GM11168 (cell line): ENCODE measurements around the gene SEMA3G.

Experiments
- in situ Hi-C: fragments of 300-500 bp; cut with MboI; formaldehyde crosslinking; loops from one replicate; pipeline ENCODE4 v1.12.0; 2022; ENCODE audit warnings: low sequenced_read_pairs; ENCODE audit not compliant: unreplicated experiment

The SEMA3G gene

DNA sequence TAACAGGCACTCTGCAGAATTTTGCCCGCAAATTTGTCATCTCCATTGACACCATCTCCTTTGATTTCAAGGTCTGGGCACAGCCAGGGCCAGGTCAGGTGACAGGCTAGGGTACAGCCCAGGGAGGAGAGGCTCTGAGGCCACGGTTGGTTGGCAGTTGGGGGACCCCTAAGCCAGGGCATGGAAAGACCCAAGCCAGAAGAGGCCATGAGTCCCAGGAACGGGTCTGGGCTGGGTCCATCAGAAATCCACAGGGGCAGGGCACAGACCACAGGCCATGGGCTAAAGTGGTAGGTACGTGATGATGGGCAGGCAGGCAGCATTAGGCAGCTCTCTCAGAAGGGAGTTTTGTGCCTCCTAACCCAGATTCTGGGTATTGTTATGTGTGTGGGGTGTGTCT lies 45.8 kb downstream of the SEMA3G start:
- in situ Hi-C loops, result no loop called here

DNA sequence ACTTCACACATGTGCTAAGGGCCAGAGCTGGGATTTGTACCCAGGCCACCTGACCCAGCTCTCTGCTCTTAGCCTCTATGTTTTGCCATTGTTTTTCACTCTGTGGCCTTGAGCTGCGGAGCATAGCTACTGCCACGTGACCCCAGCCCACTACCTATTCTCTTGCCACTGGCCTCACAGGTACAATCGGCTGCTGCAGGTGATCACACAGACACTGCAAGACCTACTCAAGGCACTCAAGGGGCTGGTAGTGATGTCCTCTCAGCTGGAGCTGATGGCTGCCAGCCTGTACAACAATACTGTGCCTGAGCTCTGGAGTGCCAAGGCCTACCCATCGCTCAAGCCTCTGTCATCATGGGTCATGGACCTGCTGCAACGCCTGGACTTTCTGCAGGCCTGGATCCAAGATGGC lies 46.2 kb downstream of the SEMA3G start:
- in situ Hi-C loops, result no loop called here

DNA sequence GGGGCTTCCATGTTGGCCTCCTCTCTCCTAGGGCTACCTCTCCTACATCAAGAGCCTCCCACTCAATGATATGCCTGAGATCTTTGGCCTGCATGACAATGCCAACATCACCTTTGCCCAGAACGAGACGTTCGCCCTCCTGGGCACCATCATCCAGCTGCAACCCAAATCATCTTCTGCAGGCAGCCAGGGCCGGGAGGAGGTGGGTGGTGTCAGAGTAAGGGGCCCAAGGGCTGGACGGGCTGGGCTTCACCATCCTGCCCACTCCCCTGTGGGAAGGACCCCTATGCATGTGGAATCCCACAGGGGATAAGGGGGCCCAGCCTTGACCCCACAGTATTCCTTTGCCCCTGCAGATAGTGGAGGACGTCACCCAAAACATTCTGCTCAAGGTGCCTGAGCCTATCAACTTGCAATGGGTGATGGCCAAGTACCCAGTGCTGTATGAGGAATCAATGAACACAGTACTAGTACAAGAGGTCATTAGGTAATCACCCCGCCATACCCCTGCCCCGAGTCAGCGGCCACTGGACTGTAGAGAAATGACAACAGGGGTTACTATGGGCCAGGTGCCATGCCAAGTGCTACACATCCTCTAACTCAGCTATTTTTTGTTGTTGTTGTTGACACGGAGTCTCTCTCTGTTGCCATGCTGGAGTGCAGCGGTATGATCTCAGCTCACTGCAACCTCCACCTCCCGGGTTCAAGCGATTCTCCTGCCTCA lies 47.1 kb downstream of the SEMA3G start:
- in situ Hi-C loops, result no loop called here

- in situ Hi-C loops, result no loop called here
These were observed 47.9 kb downstream of the SEMA3G start for GRCh38 chr3:52396907-52397591.

DNA sequence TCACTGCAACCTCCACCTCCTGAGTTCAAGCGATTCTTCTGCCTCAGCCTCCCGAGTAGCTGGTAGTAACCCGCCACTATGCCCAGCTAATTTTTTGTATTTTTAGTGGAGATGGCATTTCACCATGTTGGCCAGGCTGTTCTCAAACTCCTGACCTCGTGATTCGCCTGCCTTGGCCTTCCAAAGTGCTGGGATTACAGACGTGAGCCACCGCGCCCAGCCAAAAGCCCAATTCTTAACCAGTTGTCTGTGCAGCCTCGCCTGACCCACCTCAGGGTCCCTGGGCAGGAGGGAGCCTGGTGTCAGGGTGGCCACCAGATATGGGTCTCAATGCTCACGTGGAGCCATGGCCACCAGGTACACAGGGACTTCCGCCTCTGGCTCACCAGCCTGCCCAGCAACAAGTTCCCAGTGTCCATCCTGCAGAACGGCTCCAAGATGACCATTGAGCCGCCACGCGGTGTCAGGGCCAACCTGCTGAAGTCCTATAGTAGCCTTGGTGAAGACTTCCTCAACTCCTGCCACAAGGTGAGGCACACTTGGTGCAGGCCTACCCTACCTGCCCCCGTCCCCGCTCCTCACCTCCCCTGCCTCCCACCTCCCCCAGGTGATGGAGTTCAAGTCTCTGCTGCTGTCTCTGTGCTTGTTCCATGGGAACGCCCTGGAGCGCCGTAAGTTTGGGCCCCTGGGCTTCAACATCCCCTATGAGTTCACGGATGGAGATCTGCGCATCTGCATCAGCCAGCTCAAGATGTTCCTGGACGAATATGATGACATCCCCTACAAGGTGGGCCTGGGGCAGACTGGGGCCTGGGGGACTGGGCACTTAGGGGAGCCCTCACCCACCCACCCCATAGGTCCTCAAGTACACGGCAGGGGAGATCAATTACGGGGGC lies 48.6 kb downstream of the SEMA3G start:
- in situ Hi-C loops, result no loop called here

GRCh38 chr3:52395503-52395865 lies 49.4 kb downstream of the SEMA3G start:
- in situ Hi-C loops, result no loop called here

GRCh38 chr3:52394751-52395502 lies 50.0 kb downstream of the SEMA3G start:
- in situ Hi-C loops, result no loop called here

- in situ Hi-C loops, result no loop called here
These were observed 50.8 kb downstream of the SEMA3G start for GRCh38 chr3:52393959-52394670.

DNA sequence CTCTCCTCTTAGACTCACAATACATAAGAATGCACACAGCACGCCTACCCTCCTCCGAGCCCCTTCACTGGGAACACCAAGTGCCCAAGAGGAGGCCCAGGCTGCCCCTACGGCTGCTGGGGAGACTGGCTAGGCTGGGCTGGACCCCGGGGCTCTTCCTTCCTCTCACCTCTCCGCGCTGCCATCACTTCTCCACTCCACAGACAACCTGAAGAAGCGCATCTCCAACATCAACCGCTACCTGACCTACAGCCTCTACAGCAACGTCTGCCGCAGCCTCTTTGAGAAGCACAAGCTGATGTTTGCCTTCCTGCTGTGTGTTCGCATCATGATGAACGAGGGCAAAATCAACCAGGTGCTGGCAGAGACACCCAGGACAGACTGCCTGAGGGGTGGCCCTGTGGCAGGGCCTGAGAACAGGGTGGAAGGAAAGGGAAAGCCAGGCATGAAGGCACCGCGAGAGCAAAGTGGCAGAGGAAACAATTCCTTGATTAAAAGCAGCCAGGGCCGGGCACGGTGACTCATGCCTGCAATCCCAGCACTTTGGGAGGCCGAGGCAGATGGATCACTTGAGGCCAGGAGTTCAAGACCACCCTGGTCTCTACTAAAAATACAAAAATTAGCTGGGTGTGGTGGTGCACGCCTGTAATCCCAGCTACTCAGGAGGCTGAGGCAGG lies 51.6 kb downstream of the SEMA3G start:
- in situ Hi-C loops, result no loop called here

DNA sequence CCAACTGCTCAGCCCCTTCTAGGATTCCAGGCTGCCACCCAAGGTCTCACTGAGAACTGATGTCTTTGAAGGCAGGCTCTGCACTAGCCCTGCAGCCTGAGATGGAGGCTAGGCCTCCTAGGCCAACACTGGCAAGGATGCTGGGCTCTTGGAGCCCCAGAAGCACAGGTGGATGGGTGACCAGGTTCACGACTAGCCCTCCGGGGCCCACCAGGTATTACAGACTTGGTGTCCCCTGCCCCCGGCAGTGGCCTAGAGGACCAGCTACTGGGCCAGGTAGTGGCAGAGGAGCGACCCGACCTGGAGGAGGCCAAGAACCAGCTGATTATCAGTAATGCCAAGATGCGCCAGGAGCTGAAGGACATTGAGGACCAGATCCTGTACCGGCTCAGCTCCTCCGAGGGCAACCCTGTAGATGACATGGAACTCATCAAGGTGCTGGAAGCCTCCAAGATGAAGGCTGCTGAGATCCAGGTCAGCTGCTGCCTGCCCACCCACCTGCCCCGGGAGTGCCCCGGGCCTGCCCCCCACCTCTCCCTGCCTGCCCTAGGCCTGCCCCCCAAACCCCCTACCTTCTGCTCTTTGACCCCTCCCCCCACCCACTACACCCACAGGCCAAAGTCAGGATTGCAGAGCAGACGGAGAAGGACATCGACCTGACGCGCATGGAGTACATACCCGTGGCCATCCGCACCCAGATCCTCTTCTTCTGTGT lies 52.5 kb downstream of the SEMA3G start:
- in situ Hi-C loops, result no loop called here

GRCh38 chr3:52391096-52391495 lies 53.8 kb downstream of the SEMA3G start:
- in situ Hi-C loops, result no loop called here

DNA sequence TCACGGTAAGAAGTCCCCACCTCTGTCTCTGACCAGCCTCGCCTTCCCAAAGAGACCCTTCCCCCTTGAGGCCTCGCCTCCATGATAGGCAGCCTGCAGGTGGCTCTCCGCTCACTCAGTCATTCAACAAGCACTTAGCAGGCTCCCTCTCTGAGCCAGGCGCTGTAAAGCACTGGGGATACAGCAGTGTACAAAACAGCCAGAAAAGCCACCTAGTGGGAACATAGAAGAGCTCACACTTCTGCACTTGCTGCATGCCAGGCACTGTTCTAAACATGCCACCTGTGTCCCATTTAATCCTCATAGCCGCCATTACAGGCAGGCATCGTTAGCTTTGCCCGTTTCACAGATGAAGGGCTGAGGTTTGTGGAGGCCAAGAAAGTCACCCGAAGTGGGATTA lies 56.0 kb downstream of the SEMA3G start:
- in situ Hi-C loops, result no loop called here

- in situ Hi-C loops, result no loop called here
These were observed 56.5 kb downstream of the SEMA3G start for GRCh38 chr3:52388348-52388821.

DNA sequence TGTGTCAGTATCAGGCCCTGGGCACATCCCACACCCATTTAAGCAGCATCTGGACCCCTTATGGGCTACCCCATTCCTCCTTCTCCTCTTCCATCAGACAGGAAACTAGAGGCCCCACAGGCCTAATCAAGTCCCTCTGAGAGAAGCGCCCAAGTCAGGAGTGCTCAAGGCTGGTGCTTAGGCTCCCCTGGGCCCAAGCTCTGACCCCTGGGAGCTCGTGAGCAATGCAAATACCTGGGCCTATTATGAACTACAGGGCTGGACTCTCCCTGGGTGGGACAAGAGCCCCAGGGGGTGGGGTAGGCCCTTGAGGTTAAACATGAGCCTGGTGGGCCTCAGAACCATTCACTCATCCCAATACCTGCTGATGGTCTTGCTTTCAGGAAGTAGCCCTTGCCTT lies 57.4 kb downstream of the SEMA3G start:
- in situ Hi-C loops, result no loop called here

DNA sequence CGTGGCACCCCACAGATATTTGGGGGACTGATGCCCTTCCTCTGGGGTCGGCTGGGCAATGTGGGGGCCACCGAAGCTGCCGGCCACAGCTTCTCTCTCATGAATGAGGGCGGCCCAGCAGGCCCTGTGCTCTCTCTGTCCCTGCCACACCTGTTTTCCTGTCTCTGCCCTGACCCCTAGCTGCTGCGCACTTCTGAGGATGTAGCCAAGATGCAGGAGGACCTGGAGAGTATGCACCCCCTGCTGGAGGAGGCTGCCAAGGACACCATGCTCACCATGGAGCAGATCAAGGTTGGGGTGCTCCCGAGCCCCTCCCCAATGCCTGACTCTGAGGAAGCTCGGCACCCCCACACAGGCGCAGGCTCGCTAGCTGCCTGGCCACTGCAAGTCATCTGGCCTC lies 59.7 kb downstream of the SEMA3G start:
- in situ Hi-C loops, result no loop called here

- in situ Hi-C loops, result no loop called here
These were observed 60.7 kb downstream of the SEMA3G start for GRCh38 chr3:52384019-52384761.

GRCh38 chr3:52383446-52383845 lies 61.5 kb downstream of the SEMA3G start:
- in situ Hi-C loops, result no loop called here
